B cell (primary cell): ENCODE results near the gene RASL10A. TPM values are rescaled to one million over a fixed set of nuclear protein-coding genes. Genes with fewer than 3 reads are reported as not detected.

Experiments used
- ATAC-seq: fragments of 200-7000 bp; cut with Tn5 transposase; one replicate; pipeline ENCODE4 v1.10.0; 2021; ENCODE audit warnings: low read depth, mild to moderate bottlenecking, moderate number of reproducible peaks, moderate library complexity
- CTCF ChIA-PET: fragments of 350-600 bp; sonication (Branson Sonifier 250); formaldehyde crosslinking; loops from one replicate; lab custom pipeline; 2021; ENCODE audit warnings: antibody characterized with exemption, inconsistent platforms; lab: Charles Lee
- POLR2A ChIA-PET: fragments of 350-600 bp; sonication (Branson Sonifier 250); formaldehyde crosslinking; loops from one replicate; lab custom pipeline; 2021; ENCODE audit warnings: antibody characterized with exemption; lab: Charles Lee
- DNase-seq: peaks from one replicate; pipeline ENCODE4 v3.0.0; 2013
- H2AFZ ChIP-seq: 2 replicates; pipeline ENCODE4 v1.6.1; 2012; ENCODE audit warnings: mild to moderate bottlenecking, low read depth, low read length; ENCODE audit not compliant: insufficient read depth, poor library complexity, severe bottlenecking
- H3K27ac ChIP-seq, 2 donors: 1 replicate in 1 of 2; 2 replicates in 1 of 2; pipeline ENCODE4 v1.5.1; 2012 to 2013; ENCODE audit warnings: low read length in 2 of 2, mild to moderate bottlenecking in 2 of 2, moderate library complexity in 1 of 2
- H3K27me3 ChIP-seq, 4 experiments: fragments of 200-600 bp in 1 of 4; sonication (generic) in 1 of 4; replicated peaks in 1 of 4; 1 replicate in 2 of 4; 2 replicates in 2 of 4; pipeline versions ENCODE4 v1.6.1 to v1.7.0; 2013 to 2016; ENCODE audit warnings: low read length in 3 of 4, mild to moderate bottlenecking in 2 of 4, mixed read lengths in 1 of 4, moderate library complexity in 1 of 4; ENCODE audit not compliant: insufficient read depth in 4 of 4, control insufficient read depth in 3 of 4; ENCODE audit errors: control extremely low read depth in 1 of 4
- H3K36me3 ChIP-seq, 2 experiments: replicated peaks in 1 of 2; 1 replicate in 1 of 2; 2 replicates in 1 of 2; pipeline versions ENCODE4 v1.6.1 to v1.7.1; 2013; ENCODE audit warnings: low read length in 1 of 2; ENCODE audit not compliant: insufficient read depth in 2 of 2, control insufficient read depth in 1 of 2; ENCODE audit errors: control extremely low read depth in 1 of 2, extremely low read depth in 1 of 2
- H3K4me1 ChIP-seq, 2 donors: fragments of 200-600 bp in 1 of 2; sonication (generic) in 1 of 2; 1 replicate in 1 of 2; 2 replicates in 1 of 2; pipeline versions ENCODE4 v1.5.1 to v1.6.1; 2013 to 2017; ENCODE audit warnings: low read length in 2 of 2; ENCODE audit not compliant: control insufficient read depth in 2 of 2, insufficient read depth in 2 of 2
- H3K4me2 ChIP-seq: replicated peaks from 2 replicates; pipeline ENCODE3; 2012; ENCODE audit warnings: mild to moderate bottlenecking, low read depth, low read length; ENCODE audit not compliant: poor library complexity, severe bottlenecking
- H3K4me3 ChIP-seq, 5 experiments: fragments of 200-600 bp in 1 of 5; sonication (generic) in 1 of 5; 1 replicate in 3 of 5; 2 replicates in 2 of 5; pipeline versions ENCODE4 v1.5.1 to v1.7.0; 2011 to 2016; ENCODE audit warnings: low read length in 4 of 5, mild to moderate bottlenecking in 4 of 5, low read depth in 2 of 5, control low read depth in 1 of 5, moderate library complexity in 1 of 5; ENCODE audit not compliant: insufficient read depth in 1 of 5; ENCODE audit errors: control extremely low read depth in 1 of 5, extremely low read depth in 1 of 5
- H3K79me2 ChIP-seq: fragments of 200-600 bp; sonication (generic); one replicate; pipeline ENCODE4 v1.6.0; 2016; ENCODE audit warnings: low read length; ENCODE audit not compliant: control insufficient read depth, insufficient read depth
- H3K9ac ChIP-seq: fragments of 200-600 bp; sonication (generic); 2 replicates; pipeline ENCODE4 v1.6.1; 2017; ENCODE audit warnings: mild to moderate bottlenecking, low read length, moderate library complexity
- H3K9me3 ChIP-seq, 3 donors: one replicate each; pipeline versions ENCODE4 v1.6.1 to v1.7.1; 2013; ENCODE audit warnings: low read length in 2 of 3; ENCODE audit not compliant: control insufficient read depth in 2 of 3, insufficient read depth in 1 of 3; ENCODE audit errors: control extremely low read depth in 1 of 3
- H4K20me1 ChIP-seq: 2 replicates; pipeline ENCODE4 v1.6.0; 2012; ENCODE audit warnings: mild to moderate bottlenecking, low read length; ENCODE audit not compliant: insufficient read depth, control insufficient read depth, poor library complexity, severe bottlenecking
- H3K27ac Mint-ChIP-seq: one replicate; pipeline ENCODE4 v1.8.0; 2021; ENCODE audit warnings: mixed read lengths
- H3K27me3 Mint-ChIP-seq: one replicate; pipeline ENCODE4 v1.8.0; 2021; ENCODE audit warnings: mixed read lengths
- H3K4me1 Mint-ChIP-seq: one replicate; pipeline ENCODE4 v1.8.0; 2021; ENCODE audit warnings: mixed read lengths
- H3K4me3 Mint-ChIP-seq: one replicate; pipeline ENCODE4 v1.8.0; 2021; ENCODE audit warnings: mixed read lengths
- H3K9me3 Mint-ChIP-seq: one replicate; pipeline ENCODE4 v1.8.0; 2022; ENCODE audit warnings: mixed read lengths; ENCODE audit not compliant: insufficient read depth
- EZH2 ChIP-seq: IDR thresholded peaks from 2 replicates; pipeline ENCODE4 v1.6.1; 2012; ENCODE audit warnings: borderline replicate concordance, low read depth, mild to moderate bottlenecking, moderate library complexity, low read length; ENCODE audit not compliant: insufficient read depth, poor library complexity, severe bottlenecking
- WGBS: methylation state at CpG from one replicate; pipeline ENCODE4 v1.1.5; 2013; ENCODE audit warnings: missing lambda C conversion rate; ENCODE audit not compliant: insufficient coverage; 5-methylcytosine and 5-hydroxymethylcytosine counted together
- intact Hi-C: fragments of 100-400 bp; cut with micrococcal nuclease; formaldehyde crosslinking; loops from one replicate; pipeline ENCODE4 v1.10.0; 2022
- polyA plus RNA-seq: library from polyadenylated mRNA; depleted of rRNA; stranded (reverse); fragments of >200 nt; gene quantifications from 2 replicates; pipeline ENCODE4 v1.2.3, GENCODE V29; 2012
- total RNA-seq, 2 donors: library from RNA; stranded (reverse); fragments of 120-200 nt in 1 of 2; gene quantifications; 1 replicate in 1 of 2; 2 replicates in 1 of 2; pipeline versions ENCODE4 v1.2.3 to v1.2.4, GENCODE V29; 2013 to 2022
- TF ChIP-seq, protein P1 (sequence below): fragments of 200-600 bp; IDR thresholded peaks from one replicate; pipeline ENCODE4 v1.8.0; 2022; ENCODE audit warnings: antibody characterized with exemption, mild to moderate bottlenecking

RASL10A gene
- total and polyA plus RNA-seq, 2 donors (not counting 1 experiment from before 2014, with no cell fraction given) = 2.8 to 4.7 TPM

DNA sequence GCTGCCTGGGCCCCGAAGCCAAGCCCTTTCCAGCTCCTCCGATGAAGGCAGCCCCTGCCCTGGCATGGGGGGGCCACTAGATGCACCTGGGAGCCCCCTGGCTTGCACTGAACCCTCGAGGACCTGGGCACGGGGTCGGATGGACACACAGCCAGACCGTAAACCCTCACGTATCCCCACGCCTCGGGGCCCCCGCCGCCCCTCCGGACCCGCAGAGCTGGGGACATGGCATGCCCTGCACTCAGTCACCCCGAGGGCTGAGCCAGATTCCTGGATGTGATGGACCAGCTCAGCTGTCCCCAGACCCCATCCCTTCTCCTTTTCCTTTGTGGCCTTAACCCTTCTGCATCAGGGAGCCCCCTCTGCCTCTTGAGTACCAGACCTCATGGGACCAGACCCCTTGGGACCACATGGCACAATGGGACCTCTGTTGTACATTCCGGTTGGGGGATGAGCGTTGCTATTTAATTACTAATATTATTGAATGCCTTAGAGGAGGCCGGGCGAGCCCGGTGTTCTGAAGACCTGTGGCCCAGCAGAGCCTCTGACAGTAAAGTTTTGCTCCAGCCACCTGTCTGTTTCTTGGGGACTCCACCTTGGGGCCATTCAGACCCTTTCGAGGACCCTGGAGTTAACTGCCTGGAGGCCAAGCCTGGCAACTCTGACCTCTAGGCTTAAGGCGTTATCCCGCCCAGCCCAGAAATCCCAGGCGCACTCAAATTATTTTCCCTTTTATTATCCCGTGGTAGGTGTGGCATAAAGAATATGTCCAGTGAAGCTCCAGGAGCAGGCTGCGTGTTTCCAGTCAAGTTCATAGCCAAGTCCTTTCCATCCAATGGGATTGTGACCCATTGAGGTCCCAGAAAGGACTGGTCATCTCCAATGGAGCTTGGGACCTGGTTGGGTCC, 3.0 kb downstream of the RASL10A start:
- TF ChIP-seq, protein P1, sequence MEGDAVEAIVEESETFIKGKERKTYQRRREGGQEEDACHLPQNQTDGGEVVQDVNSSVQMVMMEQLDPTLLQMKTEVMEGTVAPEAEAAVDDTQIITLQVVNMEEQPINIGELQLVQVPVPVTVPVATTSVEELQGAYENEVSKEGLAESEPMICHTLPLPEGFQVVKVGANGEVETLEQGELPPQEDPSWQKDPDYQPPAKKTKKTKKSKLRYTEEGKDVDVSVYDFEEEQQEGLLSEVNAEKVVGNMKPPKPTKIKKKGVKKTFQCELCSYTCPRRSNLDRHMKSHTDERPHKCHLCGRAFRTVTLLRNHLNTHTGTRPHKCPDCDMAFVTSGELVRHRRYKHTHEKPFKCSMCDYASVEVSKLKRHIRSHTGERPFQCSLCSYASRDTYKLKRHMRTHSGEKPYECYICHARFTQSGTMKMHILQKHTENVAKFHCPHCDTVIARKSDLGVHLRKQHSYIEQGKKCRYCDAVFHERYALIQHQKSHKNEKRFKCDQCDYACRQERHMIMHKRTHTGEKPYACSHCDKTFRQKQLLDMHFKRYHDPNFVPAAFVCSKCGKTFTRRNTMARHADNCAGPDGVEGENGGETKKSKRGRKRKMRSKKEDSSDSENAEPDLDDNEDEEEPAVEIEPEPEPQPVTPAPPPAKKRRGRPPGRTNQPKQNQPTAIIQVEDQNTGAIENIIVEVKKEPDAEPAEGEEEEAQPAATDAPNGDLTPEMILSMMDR = no peak
- TF ChIP-seq EZH2 = no peak
- H3K9me3 Mint-ChIP-seq = no peaks in the 10 kb centered on the region
- no peak overlapping the region for H3K27ac Mint-ChIP-seq
- H3K4me3 Mint-ChIP-seq = no peak overlapping the region
- Histone ChIP-seq H3K9ac (no peak overlapping the region), H3K36me3 (no peaks in the 10 kb centered on the region), H3K4me1 (peaks cover 32 to 42% of the 10 kb centered on the region in 2 donors), H3K9me3 (peaks cover 0 to 26% (median 0%) of the 10 kb centered on the region in 3 donors), H2AFZ (no peak overlapping the region), H4K20me1 (peaks cover 7% of the 10 kb centered on the region), H3K27me3 (peaks cover 0 to 69% (median 26%) of the 10 kb centered on the region in 4 experiments), H3K79me2 (no peaks in the 10 kb centered on the region), H3K4me2 (no peak overlapping the region), H3K4me3 (no peak overlapping the region), H3K27ac (no peak overlapping the region)
- ChIA-PET POLR2A (no interaction called here), CTCF (no interaction called here)
- no peak for DNase-seq
- intact Hi-C loops = no loop called here
- WGBS = 93% methylated on average over 18 of the region's 25 CpGs
- H3K27me3 Mint-ChIP-seq = peaks cover 42% of the 10 kb centered on the region
- peaks cover 33% of the 10 kb centered on the region for H3K4me1 Mint-ChIP-seq
- ATAC-seq = no peak
